K562 (cell line): ENCODE data around the gene SPEM3. TPM values are rescaled to one million over a fixed set of nuclear protein-coding genes. Genes with fewer than 3 reads are reported as not detected.

Experiments
- ATAC-seq: fragments of 200-7000 bp; cut with Tn5 transposase; 3 replicates; pipeline ENCODE4 v1.9.1; 2020; ENCODE audit warnings: moderate library complexity
- BruUV-seq: library from RNA; stranded (reverse); fragments of 400-500 nt; replicated peaks from 2 replicates; lab custom pipeline; 2021; lab: Mats Ljungman, UMichigan
- CTCF ChIA-PET: fragments of 300-600 bp; formaldehyde crosslinking; extraction: SDS; loops from one replicate; lab custom pipeline; 2021; ENCODE audit warnings: low intra/inter-chr PET ratio; lab: Yijun Ruan, JAX
- POLR2A ChIA-PET: fragments of 300-600, 350-650 bp; sonication (Branson Sonifier 250); formaldehyde crosslinking; extraction: SDS; loops from one replicate; lab custom pipeline; 2021; ENCODE audit warnings: antibody characterized with exemption, inconsistent platforms; lab: Yijun Ruan, JAX
- DNase-seq, 4 experiments: peaks; one replicate each; pipeline versions ENCODE4 v3.0.0 to v3.0.0-alpha.2; 2011 to 2018; ENCODE audit warnings: low spot score in 3 of 4, mixed read lengths in 3 of 4; ENCODE audit errors: extremely low read depth in 1 of 4
- FAIRE-seq: peaks from 2 replicates; lab custom pipeline; 2011; peaks lifted over from hg19 to GRCh38; lab: Jason Lieb, UNC
- H2AFZ ChIP-seq: 2 replicates; pipeline ENCODE4 v1.6.0; 2011; ENCODE audit warnings: low read depth, low read length, control low read depth, inconsistent platforms
- H3K27ac ChIP-seq: fragments of 200-600 bp; 3 replicates; pipeline ENCODE4 v1.8.0; 2011; ENCODE audit warnings: low read depth, mild to moderate bottlenecking, control low read depth, inconsistent platforms, low read length, moderate library complexity, mixed read lengths; ENCODE audit errors: extremely low read depth
- H3K27me3 ChIP-seq, 2 experiments: fragments of 300-600 bp in 1 of 2; 2 replicates in 1 of 2; 3 replicates in 1 of 2; pipeline versions ENCODE4 v1.6.0 to v1.8.0; 2011; ENCODE audit warnings: inconsistent platforms in 2 of 2, low read length in 2 of 2, mild to moderate bottlenecking in 1 of 2, mixed read lengths in 1 of 2, moderate library complexity in 1 of 2; ENCODE audit not compliant: control insufficient read depth in 2 of 2, insufficient read depth in 2 of 2
- H3K36me3 ChIP-seq: fragments of 300-600 bp; 3 replicates; pipeline ENCODE4 v1.8.0; 2011; ENCODE audit warnings: mild to moderate bottlenecking, low read length, inconsistent platforms; ENCODE audit not compliant: control insufficient read depth, insufficient read depth
- H3K4me1 ChIP-seq, 2 experiments: fragments of 200-600 bp in 1 of 2; replicated peaks in 1 of 2; 2 replicates in 1 of 2; 3 replicates in 1 of 2; pipeline versions ENCODE4 v1.5.1 to v1.8.0; 2011; ENCODE audit warnings: inconsistent platforms in 2 of 2, low read length in 2 of 2, mild to moderate bottlenecking in 1 of 2, mixed read lengths in 1 of 2, moderate library complexity in 1 of 2; ENCODE audit not compliant: control insufficient read depth in 2 of 2, insufficient read depth in 2 of 2
- H3K4me2 ChIP-seq: 2 replicates; pipeline ENCODE4 v1.6.1; 2011; ENCODE audit warnings: low read length, control low read depth, inconsistent platforms, mixed read lengths; ENCODE audit not compliant: insufficient read depth
- H3K4me3 ChIP-seq: fragments of 200-600 bp; sonication (generic), shearing (Covaris generic); 2 replicates; pipeline ENCODE4 v1.5.1; 2016; ENCODE audit warnings: control low read depth, inconsistent platforms
- H3K79me2 ChIP-seq: fragments of 200-600 bp; 3 replicates; pipeline ENCODE4 v1.8.0; 2011; ENCODE audit warnings: low read length, inconsistent platforms; ENCODE audit not compliant: control insufficient read depth, insufficient read depth
- H3K9ac ChIP-seq, 2 experiments: 2 replicates each; pipeline versions ENCODE4 v1.6.0 to v1.6.1; 2011; ENCODE audit warnings: low read depth in 2 of 2, low read length in 2 of 2, control low read depth in 1 of 2, inconsistent platforms in 1 of 2, mild to moderate bottlenecking in 1 of 2, mixed read lengths in 1 of 2; ENCODE audit not compliant: insufficient read depth in 1 of 2
- H3K9me1 ChIP-seq: one replicate; pipeline ENCODE4 v1.6.0; 2011; ENCODE audit warnings: inconsistent platforms, mild to moderate bottlenecking, low read length, moderate library complexity; ENCODE audit not compliant: control insufficient read depth, insufficient read depth
- H3K9me3 ChIP-seq: replicated peaks from 2 replicates; pipeline ENCODE4 v1.5.1; 2011; ENCODE audit warnings: low read depth, low read length, inconsistent platforms; ENCODE audit not compliant: control insufficient read depth, insufficient read depth
- H4K20me1 ChIP-seq: replicated peaks from 2 replicates; pipeline ENCODE4 v1.6.1; 2011; ENCODE audit warnings: low read length, inconsistent platforms, mixed read lengths; ENCODE audit not compliant: control insufficient read depth, insufficient read depth
- ARID2 ChIP-seq: fragments of 450-650 bp; IDR thresholded peaks from 2 replicates; pipeline ENCODE4 v1.6.1; 2017; ENCODE audit warnings: antibody characterized with exemption, mild to moderate bottlenecking
- CCNT2 ChIP-seq: IDR thresholded peaks from 2 replicates; pipeline ENCODE4 v1.6.1; 2011; ENCODE audit warnings: borderline replicate concordance, low read depth, mild to moderate bottlenecking, moderate library complexity, mixed read lengths, low read length; ENCODE audit not compliant: insufficient read length; ENCODE audit errors: extremely low read depth
- GTF2E2 ChIP-seq: fragments of 200-800 bp; sonication (Bioruptor generic); IDR thresholded peaks from 2 replicates; pipeline ENCODE4 v1.6.1; 2016; ENCODE audit warnings: missing genetic modification characterization, missing compliant biosample characterization
- HIVEP1 ChIP-seq: fragments of 250-450 bp; sonication (Bioruptor Pico); IDR thresholded peaks from 2 replicates; pipeline ENCODE4 v1.4.0; 2020; ENCODE audit warnings: mild to moderate bottlenecking
- NCOA1 ChIP-seq: fragments of 450-650 bp; IDR thresholded peaks from 2 replicates; pipeline ENCODE4 v1.6.1; 2016; ENCODE audit warnings: low read depth
- RBM34 ChIP-seq: fragments of 200-400 bp; formaldehyde crosslinking; IDR thresholded peaks from 2 replicates; pipeline ENCODE4 v1.6.1; 2018; ENCODE audit warnings: low read length, borderline replicate concordance; ENCODE audit not compliant: insufficient read depth
- ZHX1 ChIP-seq: fragments of 150-350 bp; conservative IDR thresholded peaks from 2 replicates; pipeline ENCODE4 v1.6.1; 2014; ENCODE audit warnings: low read length
- ZNF124 ChIP-seq: sonication (generic); formaldehyde crosslinking; IDR thresholded peaks from 2 replicates; pipeline ENCODE4 v1.8.1; 2022; ENCODE audit warnings: missing genetic modification reagents
- ZNF23 ChIP-seq: fragments of 250-450 bp; sonication (Bioruptor Pico); IDR thresholded peaks from 2 replicates; pipeline ENCODE4 v1.4.0; 2020; ENCODE audit warnings: mild to moderate bottlenecking
- ZNF644 ChIP-seq: fragments of 200-800 bp; sonication (Bioruptor generic); IDR thresholded peaks from 2 replicates; pipeline ENCODE4 v1.6.1; 2016; ENCODE audit warnings: low read depth, missing genetic modification characterization, missing compliant biosample characterization
- ZNF717 ChIP-seq: fragments of 250-450 bp; sonication (Bioruptor Pico); IDR thresholded peaks from 2 replicates; pipeline ENCODE4 v1.5.0; 2021
- WGBS: fragments of 100-300 bp; shearing (Covaris generic); methylation state at CpG from one replicate; pipeline ENCODE4 v1.1.6; 2016; ENCODE audit warnings: low coverage, mixed read lengths; ENCODE audit not compliant: insufficient coverage; ENCODE audit errors: missing lambda C conversion rate; 5-methylcytosine and 5-hydroxymethylcytosine counted together
- in situ Hi-C: fragments of 300-500 bp; cut with MboI; formaldehyde crosslinking; loops from 4 replicates; pipeline ENCODE4 v1.15.0; 2018; ENCODE audit warnings: inconsistent platforms, mixed read lengths
- intact Hi-C: fragments of 100-400 bp; cut with micrococcal nuclease; formaldehyde crosslinking; loops from 2 replicates; pipeline ENCODE4 v1.14.2; 2022
- polyA plus RNA-seq, 8 experiments: library from polyadenylated mRNA; depleted of rRNA in 4 of 8; stranded (reverse) in 5 of 8; unstranded in 3 of 8; fragments of >200 nt; fragmentation: Nextera tagmentation in 2 of 8; fragmentation: Illumina TruSeq in 1 of 8; extraction: Ambion mirVana in 2 of 8; extraction: Trizol in 1 of 8; gene quantifications; 2 replicates each; pipeline versions ENCODE4 v1.2.1 to v1.2.3, GENCODE V29; 2011 to 2014; ENCODE audit warnings: inconsistent platforms in 1 of 8, missing spikeins in 1 of 8
- total RNA-seq, 7 experiments: library from RNA; depleted of rRNA in 6 of 7; stranded (reverse); fragments of >200 nt in 6 of 7; fragmentation: Illumina TruSeq in 2 of 7; extraction: Trizol in 2 of 7; gene quantifications; 2 replicates each; pipeline versions ENCODE4 v1.2.1 to v1.2.3, GENCODE V29; 2011 to 2021; ENCODE audit warnings: low replicate concordance in 1 of 7

SPEM3 gene
- total and polyA plus RNA-seq, 9 of the 15 experiments (the other 6 are each of a cell fraction or from before 2014, with no cell fraction given), result not detected

GRCh38 chr17:7421186-7421585, 7.5 kb upstream of the SPEM3 start (continued):
- TF ChIP-seq ZNF644 (tag) (no peak), ZHX1 (no peak), RBM34 (no peak), GTF2E2 (no peak), ZNF23 (CRISPR knock-in tag) (no peak), ZNF124 (no peak), CCNT2 (no peak), ARID2 (no peak), HIVEP1 (CRISPR knock-in tag) (no peak), ZNF717 (no peak)

- H3K4me2 ChIP-seq, result no peak overlapping the region
- in situ Hi-C loops, result no loop called here
- H2AFZ ChIP-seq, result no peak overlapping the region
- H3K4me1 ChIP-seq, result peaks cover 0 to 18% of the 10 kb centered on the region in 2 experiments; a peak in 2 of 5 replicates
- H3K27me3 ChIP-seq, result no peaks in the 10 kb centered on the region
- no TSS peak for BruUV-seq
- ChIA-PET POLR2A (interaction anchor here (0.5 to 0.8 kb wide), 2 partner anchors 16 to 402 kb away, joined by 3 to 4 read pairs; partner anchors contain the start of gene NLGN2), CTCF (no interaction called here)
- H3K79me2 ChIP-seq, result no peaks in the 10 kb centered on the region
- ATAC-seq (no peak), DNase-seq (no peak), FAIRE-seq (peak; percentile 44)
- no peak overlapping the region; a peak in 1 of 4 replicates for H3K9ac ChIP-seq
- H3K4me3 ChIP-seq, result no peak overlapping the region
- H3K27ac ChIP-seq, result no peak overlapping the region
- no peaks in the 10 kb centered on the region for H3K9me3 ChIP-seq
- TF ChIP-seq NCOA1, result no peak
- H3K9me1 ChIP-seq, result no peaks in the 10 kb centered on the region
- intact Hi-C loops, result no loop called here
- H4K20me1 ChIP-seq, result no peaks in the 10 kb centered on the region
- no peaks in the 10 kb centered on the region for H3K36me3 ChIP-seq
- WGBS, result 34% methylated on average over 4 of the region's 4 CpGs
Measured at GRCh38 chr17:7423679-7424078, 5.0 kb upstream of the SPEM3 start.
